Right atrium auricular region (tissue), 2 donors: ENCODE measurements around the gene POLR3E. TPM values are rescaled to one million over a fixed set of nuclear protein-coding genes. Genes with fewer than 3 reads are reported as not detected.

ENCODE experiments used
- DNase-seq: peaks from one replicate; pipeline ENCODE4 v3.0.0-alpha.2; 2019; ENCODE audit warnings: low spot score
- H3K27ac ChIP-seq, 2 donors: fragments of 200-600 bp; sonication (generic); 1 replicate in 1 of 2; 2 replicates in 1 of 2; pipeline ENCODE4 v1.5.1; 2016 to 2019
- H3K27me3 ChIP-seq, 2 donors: fragments of 200-600 bp; sonication (generic); one replicate each; pipeline versions ENCODE4 v1.5.1 to v1.6.0; 2017 to 2019
- H3K36me3 ChIP-seq: fragments of 200-600 bp; sonication (generic); one replicate; pipeline ENCODE4 v1.5.1; 2016
- H3K4me1 ChIP-seq, 2 donors: fragments of 200-600 bp; sonication (generic); one replicate each; pipeline versions ENCODE4 v1.5.1 to v1.6.0; 2017 to 2019
- H3K4me3 ChIP-seq, 2 donors: fragments of 200-600 bp; sonication (generic); 1 replicate in 1 of 2; 2 replicates in 1 of 2; pipeline ENCODE4 v1.5.1; 2017 to 2019; ENCODE audit warnings: mild to moderate bottlenecking in 1 of 2, moderate library complexity in 1 of 2
- H3K9me3 ChIP-seq, 2 donors: fragments of 200-600 bp; sonication (generic); one replicate each; pipeline ENCODE4 v1.5.1; 2019
- CTCF ChIP-seq, 2 donors: fragments of 200-600 bp; sonication (generic); IDR thresholded peaks; one replicate each; pipeline ENCODE4 v1.5.1; 2019; ENCODE audit warnings: antibody characterized with exemption in 2 of 2
- total RNA-seq, 2 donors: library from RNA; depleted of rRNA; stranded (reverse); fragments of >200 nt; gene quantifications; one replicate each; pipeline ENCODE4 v1.1.0, GENCODE V29; 2016

POLR3E gene
- total RNA-seq, 2 donors from 2014 or later: 30.3 to 31.1 TPM

GRCh38 chr16:22383827-22384226 lies 86.6 kb downstream of the POLR3E start:
- no peaks in the 10 kb centered on the region for H3K27me3 ChIP-seq
- no peak overlapping the region for H3K27ac ChIP-seq
- no peak overlapping the region for H3K4me3 ChIP-seq
- no peak for DNase-seq
- no peak for TF ChIP-seq CTCF (IDR thresholded peaks at IDR 0.05)
- H3K9me3 ChIP-seq: no peaks in the 10 kb centered on the region
- H3K36me3 ChIP-seq: no peaks in the 10 kb centered on the region
- no peaks in the 10 kb centered on the region for H3K4me1 ChIP-seq

Other genes with a start within 250 kb of the POLR3E start
- not detected for gene VWA3A, start 204.9 kb upstream of the POLR3E start, total RNA-seq
- gene SDR42E2, start 134.9 kb upstream of the POLR3E start, total RNA-seq: not detected
- gene EEF2K, start 91.1 kb upstream of the POLR3E start, total RNA-seq: 10 to 100 TPM; 12.9 to 18.9 TPM
- gene CDR2, start 77.2 kb downstream of the POLR3E start, total RNA-seq: 10 to 100 TPM in 1 of 2 donors, 1 to 10 TPM in 1; 7.2 to 16.1 TPM
- gene NPIPB5, start 213.5 kb downstream of the POLR3E start, total RNA-seq: 10 to 100 TPM; 10.6 to 18.3 TPM